Measurements from ENCODE around the gene RPUSD4.

GRCh38 chr11:126186708-126187529, 24.5 kb downstream of the RPUSD4 start:
- TF ChIP-seq NFIC (IDR thresholded peaks at IDR 0.05; ENCODE audit: borderline replicate concordance) (no peak), CTCF (IDR thresholded peaks at IDR 0.05) (0 out of 2 replicates have a peak, but pooled peaks have one; percentile 17), FOXM1 (IDR thresholded peaks at IDR 0.05; ENCODE audit: low read depth) (no peak), RXRA (IDR thresholded peaks at IDR 0.05; ENCODE audit: borderline replicate concordance, low read depth) (no peak)

Measured in SK-N-SH (cell line).